GM12874 (cell line): ENCODE results near the gene POP7.

Source experiments
- CTCF ChIP-seq: IDR thresholded peaks from 2 replicates; pipeline ENCODE4 v1.5.1; 2011; ENCODE audit warnings: low read depth, mild to moderate bottlenecking, control low read depth, low read length, moderate library complexity; ENCODE audit not compliant: insufficient read depth

Gene POP7

GRCh38 chr7:100691676-100692577 is 14.0 kb upstream of the POP7 start:
- peak; percentile 89 for TF ChIP-seq CTCF

GRCh38 chr7:100692578-100692961 is 13.4 kb upstream of the POP7 start:
- TF ChIP-seq CTCF = no peak

GRCh38 chr7:100693312-100694097 is 12.4 kb upstream of the POP7 start:
- no peak for TF ChIP-seq CTCF

- TF ChIP-seq CTCF = no peak
Measured at GRCh38 chr7:100694098-100694745, 11.7 kb upstream of the POP7 start, which contains the start of gene GIGYF1. Gene GIGYF1, minus strand, starts transcription at chr7:100694250. Its CDS starts 6,012 bp downstream, at chr7:100688238.

GRCh38 chr7:100696123-100696521 is 9.8 kb upstream of the POP7 start:
- no peak for TF ChIP-seq CTCF

GRCh38 chr7:100699018-100699417 is 6.9 kb upstream of the POP7 start:
- TF ChIP-seq CTCF = no peak

GRCh38 chr7:100705320-100705752 is 585 bp upstream of the POP7 start:
- TF ChIP-seq CTCF = peak; percentile 96
